ENCODE results near the gene NIPAL1.

- TF ChIP-seq, protein P1, sequence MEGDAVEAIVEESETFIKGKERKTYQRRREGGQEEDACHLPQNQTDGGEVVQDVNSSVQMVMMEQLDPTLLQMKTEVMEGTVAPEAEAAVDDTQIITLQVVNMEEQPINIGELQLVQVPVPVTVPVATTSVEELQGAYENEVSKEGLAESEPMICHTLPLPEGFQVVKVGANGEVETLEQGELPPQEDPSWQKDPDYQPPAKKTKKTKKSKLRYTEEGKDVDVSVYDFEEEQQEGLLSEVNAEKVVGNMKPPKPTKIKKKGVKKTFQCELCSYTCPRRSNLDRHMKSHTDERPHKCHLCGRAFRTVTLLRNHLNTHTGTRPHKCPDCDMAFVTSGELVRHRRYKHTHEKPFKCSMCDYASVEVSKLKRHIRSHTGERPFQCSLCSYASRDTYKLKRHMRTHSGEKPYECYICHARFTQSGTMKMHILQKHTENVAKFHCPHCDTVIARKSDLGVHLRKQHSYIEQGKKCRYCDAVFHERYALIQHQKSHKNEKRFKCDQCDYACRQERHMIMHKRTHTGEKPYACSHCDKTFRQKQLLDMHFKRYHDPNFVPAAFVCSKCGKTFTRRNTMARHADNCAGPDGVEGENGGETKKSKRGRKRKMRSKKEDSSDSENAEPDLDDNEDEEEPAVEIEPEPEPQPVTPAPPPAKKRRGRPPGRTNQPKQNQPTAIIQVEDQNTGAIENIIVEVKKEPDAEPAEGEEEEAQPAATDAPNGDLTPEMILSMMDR (IDR thresholded peaks at IDR 0.05 in 8 of 11, conservative IDR thresholded peaks at IDR 0.05 in 3 of 11), result no peak
- no peak for TF ChIP-seq POLR2A (IDR thresholded peaks at IDR 0.05)
Observed at GRCh38 chr4:48037117-48037462, 20.5 kb downstream of the NIPAL1 start.

Data from spleen (tissue), 7 donors.